ENCODE data around the gene ERBB4. TPM values are rescaled to one million over a fixed set of nuclear protein-coding genes. Genes with fewer than 3 reads are reported as not detected.

ERBB4 gene
- total and polyA plus RNA-seq, 2 of the 8 experiments (the other 6 are each of a cell fraction or from before 2014, with no cell fraction given) = 0.34 to 1.3 TPM

GRCh38 chr2:212428681-212429478 lies 109.7 kb downstream of the ERBB4 start (continued):
- TF ChIP-seq, protein P1, sequence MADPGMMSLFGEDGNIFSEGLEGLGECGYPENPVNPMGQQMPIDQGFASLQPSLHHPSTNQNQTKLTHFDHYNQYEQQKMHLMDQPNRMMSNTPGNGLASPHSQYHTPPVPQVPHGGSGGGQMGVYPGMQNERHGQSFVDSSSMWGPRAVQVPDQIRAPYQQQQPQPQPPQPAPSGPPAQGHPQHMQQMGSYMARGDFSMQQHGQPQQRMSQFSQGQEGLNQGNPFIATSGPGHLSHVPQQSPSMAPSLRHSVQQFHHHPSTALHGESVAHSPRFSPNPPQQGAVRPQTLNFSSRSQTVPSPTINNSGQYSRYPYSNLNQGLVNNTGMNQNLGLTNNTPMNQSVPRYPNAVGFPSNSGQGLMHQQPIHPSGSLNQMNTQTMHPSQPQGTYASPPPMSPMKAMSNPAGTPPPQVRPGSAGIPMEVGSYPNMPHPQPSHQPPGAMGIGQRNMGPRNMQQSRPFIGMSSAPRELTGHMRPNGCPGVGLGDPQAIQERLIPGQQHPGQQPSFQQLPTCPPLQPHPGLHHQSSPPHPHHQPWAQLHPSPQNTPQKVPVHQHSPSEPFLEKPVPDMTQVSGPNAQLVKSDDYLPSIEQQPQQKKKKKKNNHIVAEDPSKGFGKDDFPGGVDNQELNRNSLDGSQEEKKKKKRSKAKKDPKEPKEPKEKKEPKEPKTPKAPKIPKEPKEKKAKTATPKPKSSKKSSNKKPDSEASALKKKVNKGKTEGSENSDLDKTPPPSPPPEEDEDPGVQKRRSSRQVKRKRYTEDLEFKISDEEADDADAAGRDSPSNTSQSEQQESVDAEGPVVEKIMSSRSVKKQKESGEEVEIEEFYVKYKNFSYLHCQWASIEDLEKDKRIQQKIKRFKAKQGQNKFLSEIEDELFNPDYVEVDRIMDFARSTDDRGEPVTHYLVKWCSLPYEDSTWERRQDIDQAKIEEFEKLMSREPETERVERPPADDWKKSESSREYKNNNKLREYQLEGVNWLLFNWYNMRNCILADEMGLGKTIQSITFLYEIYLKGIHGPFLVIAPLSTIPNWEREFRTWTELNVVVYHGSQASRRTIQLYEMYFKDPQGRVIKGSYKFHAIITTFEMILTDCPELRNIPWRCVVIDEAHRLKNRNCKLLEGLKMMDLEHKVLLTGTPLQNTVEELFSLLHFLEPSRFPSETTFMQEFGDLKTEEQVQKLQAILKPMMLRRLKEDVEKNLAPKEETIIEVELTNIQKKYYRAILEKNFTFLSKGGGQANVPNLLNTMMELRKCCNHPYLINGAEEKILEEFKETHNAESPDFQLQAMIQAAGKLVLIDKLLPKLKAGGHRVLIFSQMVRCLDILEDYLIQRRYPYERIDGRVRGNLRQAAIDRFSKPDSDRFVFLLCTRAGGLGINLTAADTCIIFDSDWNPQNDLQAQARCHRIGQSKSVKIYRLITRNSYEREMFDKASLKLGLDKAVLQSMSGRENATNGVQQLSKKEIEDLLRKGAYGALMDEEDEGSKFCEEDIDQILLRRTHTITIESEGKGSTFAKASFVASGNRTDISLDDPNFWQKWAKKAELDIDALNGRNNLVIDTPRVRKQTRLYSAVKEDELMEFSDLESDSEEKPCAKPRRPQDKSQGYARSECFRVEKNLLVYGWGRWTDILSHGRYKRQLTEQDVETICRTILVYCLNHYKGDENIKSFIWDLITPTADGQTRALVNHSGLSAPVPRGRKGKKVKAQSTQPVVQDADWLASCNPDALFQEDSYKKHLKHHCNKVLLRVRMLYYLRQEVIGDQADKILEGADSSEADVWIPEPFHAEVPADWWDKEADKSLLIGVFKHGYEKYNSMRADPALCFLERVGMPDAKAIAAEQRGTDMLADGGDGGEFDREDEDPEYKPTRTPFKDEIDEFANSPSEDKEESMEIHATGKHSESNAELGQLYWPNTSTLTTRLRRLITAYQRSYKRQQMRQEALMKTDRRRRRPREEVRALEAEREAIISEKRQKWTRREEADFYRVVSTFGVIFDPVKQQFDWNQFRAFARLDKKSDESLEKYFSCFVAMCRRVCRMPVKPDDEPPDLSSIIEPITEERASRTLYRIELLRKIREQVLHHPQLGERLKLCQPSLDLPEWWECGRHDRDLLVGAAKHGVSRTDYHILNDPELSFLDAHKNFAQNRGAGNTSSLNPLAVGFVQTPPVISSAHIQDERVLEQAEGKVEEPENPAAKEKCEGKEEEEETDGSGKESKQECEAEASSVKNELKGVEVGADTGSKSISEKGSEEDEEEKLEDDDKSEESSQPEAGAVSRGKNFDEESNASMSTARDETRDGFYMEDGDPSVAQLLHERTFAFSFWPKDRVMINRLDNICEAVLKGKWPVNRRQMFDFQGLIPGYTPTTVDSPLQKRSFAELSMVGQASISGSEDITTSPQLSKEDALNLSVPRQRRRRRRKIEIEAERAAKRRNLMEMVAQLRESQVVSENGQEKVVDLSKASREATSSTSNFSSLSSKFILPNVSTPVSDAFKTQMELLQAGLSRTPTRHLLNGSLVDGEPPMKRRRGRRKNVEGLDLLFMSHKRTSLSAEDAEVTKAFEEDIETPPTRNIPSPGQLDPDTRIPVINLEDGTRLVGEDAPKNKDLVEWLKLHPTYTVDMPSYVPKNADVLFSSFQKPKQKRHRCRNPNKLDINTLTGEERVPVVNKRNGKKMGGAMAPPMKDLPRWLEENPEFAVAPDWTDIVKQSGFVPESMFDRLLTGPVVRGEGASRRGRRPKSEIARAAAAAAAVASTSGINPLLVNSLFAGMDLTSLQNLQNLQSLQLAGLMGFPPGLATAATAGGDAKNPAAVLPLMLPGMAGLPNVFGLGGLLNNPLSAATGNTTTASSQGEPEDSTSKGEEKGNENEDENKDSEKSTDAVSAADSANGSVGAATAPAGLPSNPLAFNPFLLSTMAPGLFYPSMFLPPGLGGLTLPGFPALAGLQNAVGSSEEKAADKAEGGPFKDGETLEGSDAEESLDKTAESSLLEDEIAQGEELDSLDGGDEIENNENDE (IDR thresholded peaks at IDR 0.05; ENCODE audit: insufficient replicate concordance, low read length) = peak; percentile 61
- TF ChIP-seq SIN3A (conservative IDR thresholded peaks at IDR 0.05 in 1 of 2, IDR thresholded peaks at IDR 0.05 in 1 of 2; ENCODE audit: low read depth in 1 of 2, low read length in 2 of 2) (no peak), GTF2F1 (IDR thresholded peaks at IDR 0.05; ENCODE audit: borderline replicate concordance, low read depth, low read length) (no peak), BACH1 (IDR thresholded peaks at IDR 0.05; ENCODE audit: low read length) (no peak)
